ENCODE results near the gene ZFR2.

DNA sequence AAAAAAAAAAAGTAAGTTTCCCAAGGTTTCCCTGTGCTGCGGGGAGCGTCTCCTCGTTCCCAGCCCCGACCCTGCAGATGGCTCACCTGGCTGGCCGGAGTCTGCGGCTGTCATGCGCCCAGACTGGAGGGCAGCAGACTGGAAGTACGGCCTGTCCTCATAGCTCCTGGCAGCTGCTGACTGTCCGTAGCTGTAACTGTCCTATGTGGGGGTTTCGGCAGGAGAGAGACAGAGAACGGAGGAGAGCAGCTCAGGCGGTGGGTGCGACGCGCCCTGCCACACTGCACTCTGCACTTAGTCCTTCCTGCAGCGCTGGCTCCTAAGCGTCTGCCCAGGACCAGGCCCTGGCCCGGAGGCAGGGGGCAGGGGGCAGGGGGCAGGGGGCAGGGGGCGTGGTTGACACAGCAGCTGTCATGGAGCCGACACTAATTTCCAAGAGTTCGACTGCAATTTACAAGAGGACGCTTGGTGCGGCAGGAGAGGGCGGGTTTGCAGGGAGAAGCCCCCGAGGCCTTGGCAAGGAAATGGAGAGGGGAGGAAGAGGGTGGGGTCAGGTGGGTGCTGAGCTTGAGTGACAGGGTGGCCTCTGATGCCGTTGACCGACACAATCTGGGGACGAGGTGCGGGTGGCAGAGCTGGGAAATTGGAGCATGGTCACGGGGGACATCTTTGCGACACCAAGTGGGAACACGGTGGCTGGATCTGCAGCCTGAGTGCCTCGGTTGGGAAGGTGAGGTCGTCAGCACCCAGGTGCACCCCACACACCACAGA lies 35.1 kb downstream of the ZFR2 start:
- TF ChIP-seq CTCF (IDR thresholded peaks at IDR 0.05; ENCODE audit: low read depth, low read length, poor library complexity, severe bottlenecking) (no peak), EZH2phosphoT487 (IDR thresholded peaks at IDR 0.05; ENCODE audit: borderline replicate concordance, low read length) (no peak)
